HUES6 (cell line): Measurements from ENCODE around the gene RPE65.

Source experiments
- H3K27ac ChIP-seq: 2 replicates; pipeline ENCODE4 v1.7.0; 2013; ENCODE audit warnings: low read depth, mild to moderate bottlenecking, low read length, inconsistent platforms
- H3K27me3 ChIP-seq: 2 replicates; pipeline ENCODE4 v1.6.1; 2013; ENCODE audit warnings: low read length; ENCODE audit not compliant: control insufficient read depth, insufficient read depth
- H3K36me3 ChIP-seq: 2 replicates; pipeline ENCODE4 v1.6.1; 2013; ENCODE audit warnings: low read length; ENCODE audit not compliant: control insufficient read depth, insufficient read depth
- H3K4me1 ChIP-seq: 2 replicates; pipeline ENCODE4 v1.6.1; 2013; ENCODE audit warnings: low read length; ENCODE audit not compliant: control insufficient read depth, insufficient read depth
- H3K4me3 ChIP-seq: 2 replicates; pipeline ENCODE4 v1.5.1; 2013; ENCODE audit warnings: low read depth, low read length
- H3K9ac ChIP-seq: one replicate; pipeline ENCODE4 v1.6.1; 2013; ENCODE audit warnings: mild to moderate bottlenecking, low read length
- H3K9me3 ChIP-seq: 2 replicates; pipeline ENCODE4 v1.6.1; 2013; ENCODE audit warnings: low read depth, low read length; ENCODE audit not compliant: control insufficient read depth, insufficient read depth

RPE65 gene

DNA sequence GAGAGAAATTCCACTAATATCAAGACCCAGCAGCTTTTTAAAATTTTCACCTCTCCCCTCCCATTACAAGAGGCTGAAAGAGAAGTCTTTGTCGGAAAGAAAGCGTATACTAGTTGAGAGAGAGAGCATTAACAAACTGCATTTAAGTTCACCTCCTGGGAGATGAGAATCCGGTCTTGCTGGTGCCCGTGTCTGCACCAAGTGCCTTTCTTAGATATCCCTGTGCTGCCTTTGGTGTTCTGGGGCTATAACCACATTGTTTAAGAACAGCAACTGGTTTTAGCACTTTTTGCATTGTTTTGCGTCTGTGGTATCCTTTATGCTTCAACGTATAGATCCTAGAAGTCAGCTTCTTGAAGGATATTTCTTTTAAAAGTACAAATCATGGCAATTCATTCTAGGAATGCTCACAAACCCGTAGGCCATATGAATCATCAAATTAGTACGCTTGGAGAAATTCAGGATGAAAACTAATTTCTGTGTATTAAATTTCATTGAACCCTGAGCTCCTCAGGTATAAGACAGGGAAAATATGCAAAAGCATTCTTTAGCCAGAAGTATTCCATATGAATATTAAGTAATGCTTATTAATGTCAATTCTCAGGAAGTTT, 3.4 kb upstream of the RPE65 start:
- H3K36me3 ChIP-seq: no peaks in the 10 kb centered on the region

DNA sequence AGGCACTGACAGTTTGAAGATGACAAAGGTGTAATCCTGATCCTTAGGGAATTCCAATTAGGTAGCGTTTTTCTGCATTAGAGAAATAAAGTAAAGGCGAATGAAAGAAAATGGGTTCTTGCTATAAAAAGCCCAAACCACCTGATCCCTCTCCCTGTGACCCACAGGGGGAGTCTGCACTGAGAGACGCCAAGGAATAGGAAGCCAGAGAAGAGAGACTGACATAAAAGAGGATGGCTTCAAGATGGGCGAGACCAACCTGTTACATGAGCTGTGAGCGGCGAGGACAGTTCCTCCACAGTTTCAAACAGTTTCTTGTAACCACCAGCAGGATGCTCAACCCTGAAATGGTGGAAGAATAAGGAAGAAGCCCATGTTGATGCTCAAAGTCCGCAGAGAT, 1.4 kb downstream of the RPE65 start:
- H3K4me3 ChIP-seq: no peak overlapping the region
- no peak overlapping the region for H3K27ac ChIP-seq
- H3K27me3 ChIP-seq: no peaks in the 10 kb centered on the region

More for the DNA sequence above, 3.4 kb upstream of the RPE65 start:
- Histone ChIP-seq H3K4me3 (no peak overlapping the region), H3K4me1 (no peaks in the 10 kb centered on the region), H3K27me3 (no peaks in the 10 kb centered on the region), H3K27ac (no peak overlapping the region), H3K9ac (no peak overlapping the region), H3K9me3 (no peaks in the 10 kb centered on the region)

GRCh38 chr1:68445709-68446108, 4.0 kb downstream of the RPE65 start:
- Histone ChIP-seq H3K9me3 (no peaks in the 10 kb centered on the region), H3K4me1 (no peaks in the 10 kb centered on the region), H3K36me3 (no peaks in the 10 kb centered on the region), H3K27ac (no peak overlapping the region), H3K9ac (no peak overlapping the region), H3K27me3 (no peaks in the 10 kb centered on the region), H3K4me3 (no peak overlapping the region)

More for the DNA sequence above, 1.4 kb downstream of the RPE65 start:
- H3K36me3 ChIP-seq: no peaks in the 10 kb centered on the region
- H3K9me3 ChIP-seq: no peaks in the 10 kb centered on the region
- no peaks in the 10 kb centered on the region for H3K4me1 ChIP-seq
- H3K9ac ChIP-seq: no peak overlapping the region

DNA sequence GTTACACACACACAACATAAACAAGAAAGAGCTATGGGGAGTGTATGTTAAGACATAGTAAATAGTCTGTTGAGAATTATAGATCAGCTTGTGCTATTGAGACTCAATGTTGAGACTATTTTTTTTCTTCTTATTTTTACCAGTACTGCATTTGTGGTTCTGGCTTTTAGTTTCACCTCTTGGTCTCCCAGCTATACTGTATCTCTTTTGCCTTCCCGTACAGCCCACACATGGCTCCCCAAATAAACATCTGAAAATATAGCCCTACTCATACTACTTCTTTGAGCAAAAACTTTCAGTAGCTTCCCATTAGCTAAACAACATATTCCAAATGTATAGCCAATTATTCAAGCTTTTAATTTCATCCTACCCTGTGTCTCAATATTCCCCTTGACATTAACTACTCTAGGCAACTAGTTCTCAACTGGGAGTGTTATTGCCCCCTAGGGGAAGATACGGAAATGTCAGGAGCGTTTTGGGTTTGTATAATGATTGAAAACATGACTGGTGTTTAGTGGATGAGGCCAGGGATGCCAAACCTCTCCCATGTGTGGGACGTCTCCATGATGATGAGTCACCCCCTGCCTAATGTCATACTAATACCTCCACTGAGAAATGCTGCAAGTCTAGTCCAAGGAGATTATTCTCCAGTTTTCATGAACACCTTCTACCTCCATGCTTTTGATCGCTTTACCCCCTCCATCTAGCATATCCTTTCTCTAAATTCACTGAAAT, 6.8 kb downstream of the RPE65 start:
- Histone ChIP-seq H3K27ac (no peak overlapping the region), H3K36me3 (no peaks in the 10 kb centered on the region), H3K27me3 (no peaks in the 10 kb centered on the region), H3K4me1 (peaks cover 2% of the 10 kb centered on the region; the same call in 1 of the 2 replicates), H3K9me3 (no peaks in the 10 kb centered on the region), H3K9ac (no peak overlapping the region), H3K4me3 (no peak overlapping the region)

GRCh38 chr1:68442006-68442405, 7.7 kb downstream of the RPE65 start:
- Histone ChIP-seq H3K9ac (no peak overlapping the region), H3K36me3 (no peaks in the 10 kb centered on the region), H3K4me1 (peaks cover 5% of the 10 kb centered on the region; the same call in 1 of the 2 replicates), H3K4me3 (no peak overlapping the region), H3K27me3 (no peaks in the 10 kb centered on the region), H3K27ac (no peak overlapping the region), H3K9me3 (no peaks in the 10 kb centered on the region)

GRCh38 chr1:68438310-68438709, 11.4 kb downstream of the RPE65 start:
- Histone ChIP-seq H3K9ac (no peak overlapping the region), H3K9me3 (no peaks in the 10 kb centered on the region), H3K4me3 (no peak overlapping the region), H3K36me3 (no peaks in the 10 kb centered on the region), H3K27ac (no peak overlapping the region), H3K4me1 (peaks cover 5% of the 10 kb centered on the region; the same call in 1 of the 2 replicates), H3K27me3 (no peaks in the 10 kb centered on the region)

GRCh38 chr1:68433395-68433794, 16.4 kb downstream of the RPE65 start:
- Histone ChIP-seq H3K4me3 (no peak overlapping the region), H3K27me3 (no peaks in the 10 kb centered on the region), H3K36me3 (no peaks in the 10 kb centered on the region), H3K27ac (no peak overlapping the region), H3K4me1 (peaks cover 5% of the 10 kb centered on the region; the same call in 1 of the 2 replicates), H3K9me3 (no peaks in the 10 kb centered on the region), H3K9ac (no peak overlapping the region)

DNA sequence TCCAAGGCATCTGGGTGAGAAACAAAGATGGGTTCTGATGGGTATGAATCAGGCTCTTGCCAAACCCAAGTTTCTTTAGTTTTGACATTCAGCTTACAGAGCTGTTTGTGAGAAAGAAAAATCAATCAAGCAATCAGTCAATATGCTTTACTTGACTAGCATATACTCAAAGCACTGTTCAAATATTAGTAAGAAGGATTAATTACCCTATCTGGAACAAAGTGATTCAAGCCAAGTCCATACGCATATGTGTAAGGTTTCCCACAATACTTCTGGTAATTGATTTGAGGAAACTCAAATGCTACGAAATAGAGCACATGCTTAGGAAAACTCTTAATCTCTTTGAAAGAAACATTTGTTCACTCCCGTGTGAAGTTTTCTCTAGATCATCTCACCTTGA, 18.7 kb downstream of the RPE65 start:
- Histone ChIP-seq H3K9me3 (no peaks in the 10 kb centered on the region), H3K36me3 (no peaks in the 10 kb centered on the region), H3K27ac (no peak overlapping the region), H3K4me3 (no peak overlapping the region), H3K4me1 (no peaks in the 10 kb centered on the region), H3K9ac (no peak overlapping the region), H3K27me3 (no peaks in the 10 kb centered on the region)

DNA sequence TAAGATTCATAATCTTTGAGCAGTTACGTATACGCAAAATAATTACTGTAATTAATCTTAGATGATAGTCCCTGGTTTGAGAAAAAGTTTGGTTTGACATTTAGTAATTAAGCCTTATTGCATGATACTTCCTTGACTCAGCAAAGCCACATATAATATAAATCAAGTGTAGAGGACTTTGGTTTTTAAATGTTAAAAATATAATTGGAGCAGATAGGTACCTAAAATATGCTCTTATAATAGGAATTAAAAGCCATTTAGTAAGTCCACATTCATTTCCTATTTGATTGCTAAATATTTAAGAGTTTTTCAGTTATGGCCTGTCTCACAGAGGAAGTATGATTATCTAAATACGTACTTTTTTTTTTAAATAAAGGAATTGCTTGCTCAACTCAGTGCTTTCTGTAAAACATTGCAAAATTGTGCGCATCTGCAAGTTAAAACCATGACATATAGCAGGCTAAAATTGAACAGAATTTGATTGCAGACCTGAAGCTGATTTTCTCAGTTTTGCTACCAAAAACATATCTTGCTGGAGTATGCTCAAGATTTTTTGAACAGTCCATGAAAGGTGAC, 20.4 kb downstream of the RPE65 start:
- Histone ChIP-seq H3K27ac (no peak overlapping the region), H3K27me3 (no peaks in the 10 kb centered on the region), H3K4me1 (no peaks in the 10 kb centered on the region), H3K9ac (no peak overlapping the region), H3K36me3 (no peaks in the 10 kb centered on the region), H3K4me3 (no peak overlapping the region), H3K9me3 (no peaks in the 10 kb centered on the region)

DNA sequence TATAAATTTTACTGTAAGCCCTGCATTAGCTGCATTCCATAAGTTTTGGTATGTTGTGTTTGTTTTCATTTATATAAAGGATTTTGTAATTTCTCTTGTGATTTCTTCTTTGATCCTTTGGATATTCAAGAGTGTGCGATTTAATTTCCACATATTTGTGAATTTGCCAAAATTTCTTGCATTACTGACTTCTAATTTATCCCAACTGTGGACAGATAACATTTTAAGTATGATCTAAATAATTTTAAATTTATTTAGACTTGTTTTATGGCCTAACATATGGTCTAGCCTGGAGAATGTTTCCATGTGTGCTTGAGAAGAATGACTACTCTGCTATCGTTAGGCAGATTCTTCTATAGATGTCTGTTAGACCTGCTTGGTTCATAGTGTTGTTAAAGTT, 23.2 kb downstream of the RPE65 start:
- H3K4me3 ChIP-seq: no peak overlapping the region
- H3K4me1 ChIP-seq: no peaks in the 10 kb centered on the region
- H3K9me3 ChIP-seq: no peaks in the 10 kb centered on the region
- no peak overlapping the region for H3K27ac ChIP-seq
- no peaks in the 10 kb centered on the region; the same call in 1 of the 2 replicates for H3K36me3 ChIP-seq
- H3K9ac ChIP-seq: no peak overlapping the region
- no peaks in the 10 kb centered on the region for H3K27me3 ChIP-seq

DNA sequence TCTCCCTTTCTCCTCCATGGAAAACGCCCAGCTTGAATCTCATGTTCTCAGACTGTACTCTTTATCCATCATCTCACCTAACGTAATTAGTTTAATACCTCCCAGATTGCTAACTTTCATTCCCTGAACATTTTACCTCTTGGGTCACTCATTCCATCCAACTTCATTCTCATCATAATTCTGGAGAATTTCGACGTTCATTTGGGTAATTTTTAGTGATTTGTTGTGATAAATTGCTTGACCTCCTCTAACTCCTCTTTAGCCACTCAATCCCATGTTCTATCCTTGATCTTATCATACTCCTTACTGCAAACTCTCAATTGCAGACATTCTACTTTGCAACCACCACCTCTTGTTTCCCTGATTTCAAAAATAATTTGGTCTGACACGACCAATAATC, 28.4 kb downstream of the RPE65 start:
- H3K9me3 ChIP-seq: no peaks in the 10 kb centered on the region
- H3K27me3 ChIP-seq: no peaks in the 10 kb centered on the region
- no peaks in the 10 kb centered on the region; the same call in 1 of the 2 replicates for H3K36me3 ChIP-seq
- H3K4me1 ChIP-seq: no peaks in the 10 kb centered on the region
- H3K27ac ChIP-seq: no peak overlapping the region
- no peak overlapping the region for H3K4me3 ChIP-seq
- no peak overlapping the region for H3K9ac ChIP-seq
